K562 (cell line): ENCODE measurements around the gene KLHL25. TPM values are rescaled to one million over a fixed set of nuclear protein-coding genes. Genes with fewer than 3 reads are reported as not detected.
"Not testable (repeated sequence)": the region's sequence is repeated elsewhere in the genome, so short reads cannot be mapped to it uniquely, and the experiment has no call there.

ENCODE experiments used
- ATAC-seq: fragments of 200-7000 bp; cut with Tn5 transposase; 3 replicates; pipeline ENCODE4 v1.9.1; 2020; ENCODE audit warnings: moderate library complexity
- BruUV-seq: library from RNA; stranded (reverse); fragments of 400-500 nt; replicated peaks from 2 replicates; lab custom pipeline; 2021; lab: Mats Ljungman, UMichigan
- CTCF ChIA-PET: fragments of 300-600 bp; formaldehyde crosslinking; extraction: SDS; loops from one replicate; lab custom pipeline; 2021; ENCODE audit warnings: low intra/inter-chr PET ratio; lab: Yijun Ruan, JAX
- POLR2A ChIA-PET: fragments of 300-600, 350-650 bp; sonication (Branson Sonifier 250); formaldehyde crosslinking; extraction: SDS; loops from one replicate; lab custom pipeline; 2021; ENCODE audit warnings: antibody characterized with exemption, inconsistent platforms; lab: Yijun Ruan, JAX
- DNase-seq, 4 experiments: peaks; one replicate each; pipeline versions ENCODE4 v3.0.0 to v3.0.0-alpha.2; 2011 to 2018; ENCODE audit warnings: low spot score in 3 of 4, mixed read lengths in 3 of 4; ENCODE audit errors: extremely low read depth in 1 of 4
- FAIRE-seq: peaks from 2 replicates; lab custom pipeline; 2011; peaks lifted over from hg19 to GRCh38; lab: Jason Lieb, UNC
- H2AFZ ChIP-seq: 2 replicates; pipeline ENCODE4 v1.6.0; 2011; ENCODE audit warnings: low read depth, low read length, control low read depth, inconsistent platforms
- H3K27ac ChIP-seq: fragments of 200-600 bp; 3 replicates; pipeline ENCODE4 v1.8.0; 2011; ENCODE audit warnings: low read depth, mild to moderate bottlenecking, control low read depth, inconsistent platforms, low read length, moderate library complexity, mixed read lengths; ENCODE audit errors: extremely low read depth
- H3K27me3 ChIP-seq, 2 experiments: fragments of 300-600 bp in 1 of 2; 2 replicates in 1 of 2; 3 replicates in 1 of 2; pipeline versions ENCODE4 v1.6.0 to v1.8.0; 2011; ENCODE audit warnings: inconsistent platforms in 2 of 2, low read length in 2 of 2, mild to moderate bottlenecking in 1 of 2, mixed read lengths in 1 of 2, moderate library complexity in 1 of 2; ENCODE audit not compliant: control insufficient read depth in 2 of 2, insufficient read depth in 2 of 2
- H3K36me3 ChIP-seq: fragments of 300-600 bp; 3 replicates; pipeline ENCODE4 v1.8.0; 2011; ENCODE audit warnings: mild to moderate bottlenecking, low read length, inconsistent platforms; ENCODE audit not compliant: control insufficient read depth, insufficient read depth
- H3K4me1 ChIP-seq, 2 experiments: fragments of 200-600 bp in 1 of 2; replicated peaks in 1 of 2; 2 replicates in 1 of 2; 3 replicates in 1 of 2; pipeline versions ENCODE4 v1.5.1 to v1.8.0; 2011; ENCODE audit warnings: inconsistent platforms in 2 of 2, low read length in 2 of 2, mild to moderate bottlenecking in 1 of 2, mixed read lengths in 1 of 2, moderate library complexity in 1 of 2; ENCODE audit not compliant: control insufficient read depth in 2 of 2, insufficient read depth in 2 of 2
- H3K4me2 ChIP-seq: 2 replicates; pipeline ENCODE4 v1.6.1; 2011; ENCODE audit warnings: low read length, control low read depth, inconsistent platforms, mixed read lengths; ENCODE audit not compliant: insufficient read depth
- H3K4me3 ChIP-seq: fragments of 200-600 bp; sonication (generic), shearing (Covaris generic); 2 replicates; pipeline ENCODE4 v1.5.1; 2016; ENCODE audit warnings: control low read depth, inconsistent platforms
- H3K79me2 ChIP-seq: fragments of 200-600 bp; 3 replicates; pipeline ENCODE4 v1.8.0; 2011; ENCODE audit warnings: low read length, inconsistent platforms; ENCODE audit not compliant: control insufficient read depth, insufficient read depth
- H3K9ac ChIP-seq, 2 experiments: 2 replicates each; pipeline versions ENCODE4 v1.6.0 to v1.6.1; 2011; ENCODE audit warnings: low read depth in 2 of 2, low read length in 2 of 2, control low read depth in 1 of 2, inconsistent platforms in 1 of 2, mild to moderate bottlenecking in 1 of 2, mixed read lengths in 1 of 2; ENCODE audit not compliant: insufficient read depth in 1 of 2
- H3K9me1 ChIP-seq: one replicate; pipeline ENCODE4 v1.6.0; 2011; ENCODE audit warnings: inconsistent platforms, mild to moderate bottlenecking, low read length, moderate library complexity; ENCODE audit not compliant: control insufficient read depth, insufficient read depth
- H3K9me3 ChIP-seq: replicated peaks from 2 replicates; pipeline ENCODE4 v1.5.1; 2011; ENCODE audit warnings: low read depth, low read length, inconsistent platforms; ENCODE audit not compliant: control insufficient read depth, insufficient read depth
- H4K20me1 ChIP-seq: replicated peaks from 2 replicates; pipeline ENCODE4 v1.6.1; 2011; ENCODE audit warnings: low read length, inconsistent platforms, mixed read lengths; ENCODE audit not compliant: control insufficient read depth, insufficient read depth
- CREB1 ChIP-seq, 2 experiments: sonication (generic) in 1 of 2; formaldehyde crosslinking in 1 of 2; IDR thresholded peaks; 2 replicates each; pipeline versions ENCODE4 v1.6.1 to v1.8.0; 2012 to 2022; ENCODE audit warnings: inconsistent platforms in 1 of 2, mild to moderate bottlenecking in 1 of 2, missing genetic modification reagents in 1 of 2, moderate library complexity in 1 of 2
- ELK1 ChIP-seq: sonication (generic); formaldehyde crosslinking; IDR thresholded peaks from 2 replicates; pipeline ENCODE4 v1.8.1; 2022; ENCODE audit warnings: missing genetic modification reagents
- GABPB1 ChIP-seq: sonication (generic); formaldehyde crosslinking; IDR thresholded peaks from 2 replicates; pipeline ENCODE4 v1.8.0; 2022; ENCODE audit warnings: mild to moderate bottlenecking, missing genetic modification reagents
- GATA2 ChIP-seq: sonication (generic); formaldehyde crosslinking; IDR thresholded peaks from 2 replicates; pipeline ENCODE4 v1.4.0; 2020; ENCODE audit warnings: mild to moderate bottlenecking, missing genetic modification reagents
- GTF2B ChIP-seq: IDR thresholded peaks from 2 replicates; pipeline ENCODE4 v1.6.1; 2011; ENCODE audit not compliant: insufficient read length; ENCODE audit errors: extremely low read depth
- KLF6 ChIP-seq: fragments of 250-450 bp; sonication (Bioruptor Pico); IDR thresholded peaks from 2 replicates; pipeline ENCODE4 v1.4.0; 2020; ENCODE audit warnings: mild to moderate bottlenecking, moderate library complexity, borderline replicate concordance
- MED1 ChIP-seq: sonication (generic); formaldehyde crosslinking; IDR thresholded peaks from 2 replicates; pipeline ENCODE4 v1.8.1; 2023; ENCODE audit warnings: missing genetic modification reagents, borderline replicate concordance
- NFYB ChIP-seq: IDR thresholded peaks from 2 replicates; pipeline ENCODE4 v1.6.1; 2011; ENCODE audit warnings: mild to moderate bottlenecking, moderate library complexity; ENCODE audit not compliant: insufficient read length; ENCODE audit errors: extremely low read depth
- SOX6 ChIP-seq: fragments of 450-650 bp; IDR thresholded peaks from 2 replicates; pipeline ENCODE4 v1.6.1; 2014; ENCODE audit warnings: mild to moderate bottlenecking
- TRIM28 ChIP-seq: fragments of 450-650 bp; IDR thresholded peaks from 2 replicates; pipeline ENCODE4 v1.6.1; 2017
- ZFPM2 ChIP-seq: fragments of 250-450 bp; sonication (Bioruptor Pico); IDR thresholded peaks from 2 replicates; pipeline ENCODE4 v1.5.1; 2022; ENCODE audit warnings: mild to moderate bottlenecking
- ZNF324 ChIP-seq: fragments of 250-450 bp; sonication (Bioruptor Pico); IDR thresholded peaks from 2 replicates; pipeline ENCODE4 v1.4.0; 2020; ENCODE audit warnings: mild to moderate bottlenecking
- ZNF551 ChIP-seq: fragments of 250-450 bp; sonication (Bioruptor Pico); IDR thresholded peaks from 2 replicates; pipeline ENCODE4 v1.5.0; 2021; ENCODE audit warnings: mild to moderate bottlenecking, moderate library complexity
- WGBS: fragments of 100-300 bp; shearing (Covaris generic); methylation state at CpG from one replicate; pipeline ENCODE4 v1.1.6; 2016; ENCODE audit warnings: low coverage, mixed read lengths; ENCODE audit not compliant: insufficient coverage; ENCODE audit errors: missing lambda C conversion rate; 5-methylcytosine and 5-hydroxymethylcytosine counted together
- in situ Hi-C: fragments of 300-500 bp; cut with MboI; formaldehyde crosslinking; loops from 4 replicates; pipeline ENCODE4 v1.15.0; 2018; ENCODE audit warnings: inconsistent platforms, mixed read lengths
- intact Hi-C: fragments of 100-400 bp; cut with micrococcal nuclease; formaldehyde crosslinking; loops from 2 replicates; pipeline ENCODE4 v1.14.2; 2022
- polyA plus RNA-seq, 8 experiments: library from polyadenylated mRNA; depleted of rRNA in 4 of 8; stranded (reverse) in 5 of 8; unstranded in 3 of 8; fragments of >200 nt; fragmentation: Nextera tagmentation in 2 of 8; fragmentation: Illumina TruSeq in 1 of 8; extraction: Ambion mirVana in 2 of 8; extraction: Trizol in 1 of 8; gene quantifications; 2 replicates each; pipeline versions ENCODE4 v1.2.1 to v1.2.3, GENCODE V29; 2011 to 2014; ENCODE audit warnings: inconsistent platforms in 1 of 8, missing spikeins in 1 of 8
- total RNA-seq, 7 experiments: library from RNA; depleted of rRNA in 6 of 7; stranded (reverse); fragments of >200 nt in 6 of 7; fragmentation: Illumina TruSeq in 2 of 7; extraction: Trizol in 2 of 7; gene quantifications; 2 replicates each; pipeline versions ENCODE4 v1.2.1 to v1.2.3, GENCODE V29; 2011 to 2021; ENCODE audit warnings: low replicate concordance in 1 of 7

The KLHL25 gene
- total and polyA plus RNA-seq, 9 of the 15 experiments (the other 6 are each of a cell fraction or from before 2014, with no cell fraction given): 0.04 to 0.14 (median 0.10) TPM; not detected in 3

GRCh38 chr15:85796371-85796770 lies 1.6 kb upstream of the KLHL25 start:
- H3K9me3 ChIP-seq, intact Hi-C loops, H2AFZ ChIP-seq, H3K9me1 ChIP-seq, in situ Hi-C loops, H3K4me2 ChIP-seq, H3K27ac ChIP-seq, H3K4me1 ChIP-seq, FAIRE-seq, BruUV-seq, DNase-seq, CTCF ChIA-PET, H3K36me3 ChIP-seq, H3K9ac ChIP-seq, H3K79me2 ChIP-seq, ATAC-seq, H4K20me1 ChIP-seq, H3K4me3 ChIP-seq: not testable (repeated sequence)
- POLR2A ChIA-PET: interaction anchor here (0.7 kb wide), 1 partner anchor 12 kb away, joined by 3 read pairs; no protein-coding TSS in a partner anchor
- WGBS: 0% methylated on average over 7 of the region's 7 CpGs
- TF ChIP-seq NFYB: peak; percentile 72
- peaks cover 8 to 28% of the 10 kb centered on the region in 2 experiments; a peak in 4 of 5 replicates for H3K27me3 ChIP-seq

GRCh38 chr15:85795337-85796305 lies 896 bp upstream of the KLHL25 start:
- ATAC-seq: no peak
- Histone ChIP-seq H3K9ac (no peak overlapping the region), H3K79me2 (no peaks in the 10 kb centered on the region), H3K27me3 (peaks cover 8 to 28% of the 10 kb centered on the region in 2 experiments; a peak in 4 of 5 replicates), H2AFZ (peak overlapping the region; percentile 65; the same call in 1 of the 2 replicates), H3K27ac (no peak overlapping the region), H4K20me1 (0 out of 2 replicates have a peak, but pooled peaks cover 7% of the 10 kb centered on the region), H3K4me1 (peaks cover 0 to 9% of the 10 kb centered on the region in 2 experiments; a peak in 2 of 5 replicates), H3K4me3 (no peak overlapping the region), H3K36me3 (no peaks in the 10 kb centered on the region), H3K9me1 (no peaks in the 10 kb centered on the region), H3K4me2 (peak overlapping the region; percentile 60), H3K9me3 (no peaks in the 10 kb centered on the region)
- no peak for DNase-seq
- no TSS peak for BruUV-seq
- in situ Hi-C loops: no loop called here
- intact Hi-C loops: no loop called here
- FAIRE-seq: no peak
- ChIA-PET CTCF (no interaction called here), POLR2A (no interaction called here)
- 18% methylated on average over 15 of the region's 15 CpGs for WGBS
- TF ChIP-seq ZNF324 (no peak), MED1 (CRISPR knock-in tag) (no peak), ZNF551 (no peak), SOX6 (no peak), GTF2B (no peak), ELK1 (CRISPR knock-in tag) (no peak), GATA2 (CRISPR knock-in tag) (no peak), GABPB1 (no peak), CREB1 (IDR thresholded peaks at IDR 0.05) (no peak), CREB1 (CRISPR knock-in tag; IDR thresholded peaks at IDR 0.05) (no peak), TRIM28 (no peak), ZFPM2 (CRISPR knock-in tag) (no peak), KLF6 (CRISPR knock-in tag) (no peak)
